ENCODE data around the gene TTR.

The TTR gene

DNA sequence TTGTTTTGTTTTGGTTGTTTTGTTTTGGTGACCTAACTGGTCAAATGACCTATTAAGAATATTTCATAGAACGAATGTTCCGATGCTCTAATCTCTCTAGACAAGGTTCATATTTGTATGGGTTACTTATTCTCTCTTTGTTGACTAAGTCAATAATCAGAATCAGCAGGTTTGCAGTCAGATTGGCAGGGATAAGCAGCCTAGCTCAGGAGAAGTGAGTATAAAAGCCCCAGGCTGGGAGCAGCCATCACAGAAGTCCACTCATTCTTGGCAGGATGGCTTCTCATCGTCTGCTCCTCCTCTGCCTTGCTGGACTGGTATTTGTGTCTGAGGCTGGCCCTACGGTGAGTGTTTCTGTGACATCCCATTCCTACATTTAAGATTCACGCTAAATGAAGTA, at the start of gene TTR:
Gene TTR (plus strand): TSS at position 250 of the 400 bp plus-strand sequence. CDS start 26 bp downstream, at position 276.
- TF ChIP-seq, protein P1, sequence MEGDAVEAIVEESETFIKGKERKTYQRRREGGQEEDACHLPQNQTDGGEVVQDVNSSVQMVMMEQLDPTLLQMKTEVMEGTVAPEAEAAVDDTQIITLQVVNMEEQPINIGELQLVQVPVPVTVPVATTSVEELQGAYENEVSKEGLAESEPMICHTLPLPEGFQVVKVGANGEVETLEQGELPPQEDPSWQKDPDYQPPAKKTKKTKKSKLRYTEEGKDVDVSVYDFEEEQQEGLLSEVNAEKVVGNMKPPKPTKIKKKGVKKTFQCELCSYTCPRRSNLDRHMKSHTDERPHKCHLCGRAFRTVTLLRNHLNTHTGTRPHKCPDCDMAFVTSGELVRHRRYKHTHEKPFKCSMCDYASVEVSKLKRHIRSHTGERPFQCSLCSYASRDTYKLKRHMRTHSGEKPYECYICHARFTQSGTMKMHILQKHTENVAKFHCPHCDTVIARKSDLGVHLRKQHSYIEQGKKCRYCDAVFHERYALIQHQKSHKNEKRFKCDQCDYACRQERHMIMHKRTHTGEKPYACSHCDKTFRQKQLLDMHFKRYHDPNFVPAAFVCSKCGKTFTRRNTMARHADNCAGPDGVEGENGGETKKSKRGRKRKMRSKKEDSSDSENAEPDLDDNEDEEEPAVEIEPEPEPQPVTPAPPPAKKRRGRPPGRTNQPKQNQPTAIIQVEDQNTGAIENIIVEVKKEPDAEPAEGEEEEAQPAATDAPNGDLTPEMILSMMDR (IDR thresholded peaks at IDR 0.05; ENCODE audit: low read depth, low read length, missing control alignments): no peak
- DNase-seq (ENCODE audit: low read depth): no peak
- H3K4me3 ChIP-seq (ENCODE audit: low read depth, low read length): no peak within 1 kb of the TSS

GRCh38 chr18:31546476-31546875, 45.2 kb upstream of the TTR start:
- TF ChIP-seq, protein P1 (IDR thresholded peaks at IDR 0.05; ENCODE audit: low read depth, low read length, missing control alignments): no peak
- no peak overlapping the region for H3K4me3 ChIP-seq (ENCODE audit: low read depth, low read length)
- DNase-seq (ENCODE audit: low read depth): no peak

GRCh38 chr18:31548853-31549252, 42.8 kb upstream of the TTR start:
- DNase-seq (ENCODE audit: low read depth): no peak
- TF ChIP-seq, protein P1 (IDR thresholded peaks at IDR 0.05; ENCODE audit: low read depth, low read length, missing control alignments): no peak
- no peak overlapping the region for H3K4me3 ChIP-seq (ENCODE audit: low read depth, low read length)

- H3K4me3 ChIP-seq (ENCODE audit: low read depth, low read length): no peak overlapping the region
- TF ChIP-seq, protein P1 (IDR thresholded peaks at IDR 0.05; ENCODE audit: low read depth, low read length, missing control alignments): no peak
- DNase-seq (ENCODE audit: low read depth): no peak
Observed at GRCh38 chr18:31549416-31549815, 42.3 kb upstream of the TTR start.

- no peak overlapping the region for H3K4me3 ChIP-seq (ENCODE audit: low read depth, low read length)
- TF ChIP-seq, protein P1 (IDR thresholded peaks at IDR 0.05; ENCODE audit: low read depth, low read length, missing control alignments): no peak
- no peak for DNase-seq (ENCODE audit: low read depth)
Observed at GRCh38 chr18:31551883-31552282, 39.8 kb upstream of the TTR start.

- no peak for DNase-seq (ENCODE audit: low read depth)
- TF ChIP-seq, protein P1 (IDR thresholded peaks at IDR 0.05; ENCODE audit: low read depth, low read length, missing control alignments): peak; percentile 18
Observed at GRCh38 chr18:31553800-31554199, 37.9 kb upstream of the TTR start.

GRCh38 chr18:31554776-31555175, 36.9 kb upstream of the TTR start:
- TF ChIP-seq, protein P1 (IDR thresholded peaks at IDR 0.05; ENCODE audit: low read depth, low read length, missing control alignments): no peak
- no peak overlapping the region for H3K4me3 ChIP-seq (ENCODE audit: low read depth, low read length)
- DNase-seq (ENCODE audit: low read depth): no peak

More at GRCh38 chr18:31553800-31554199, 37.9 kb upstream of the TTR start:
- no peak overlapping the region for H3K4me3 ChIP-seq (ENCODE audit: low read depth, low read length)

All from GM12864 (cell line).